H1 (cell line): ENCODE results near the gene CTH. TPM values are rescaled to one million over a fixed set of nuclear protein-coding genes. Genes with fewer than 3 reads are reported as not detected.

ENCODE experiments used
- BCL11A ChIP-seq, 2 experiments: IDR thresholded peaks; one replicate each; pipeline ENCODE4 v1.6.1; 2011; ENCODE audit warnings: low read depth in 2 of 2, low read length in 2 of 2, mild to moderate bottlenecking in 2 of 2
- CBX5 ChIP-seq: fragments of 300-800, 300-1000 bp; sonication (generic); IDR thresholded peaks from 2 replicates; pipeline ENCODE4 v1.7.1; 2016; ENCODE audit warnings: antibody characterized with exemption, low read length, low read depth
- CHD7 ChIP-seq: fragments of 300-600 bp; sonication (generic); IDR thresholded peaks from 2 replicates; pipeline ENCODE4 v1.7.1; 2012; ENCODE audit warnings: low read length, moderate library complexity, mild to moderate bottlenecking, inconsistent platforms; ENCODE audit not compliant: insufficient replicate concordance
- FOSL1 ChIP-seq: IDR thresholded peaks from 2 replicates; pipeline ENCODE4 v1.6.1; 2011; ENCODE audit warnings: mild to moderate bottlenecking, low read depth, low read length, moderate library complexity; ENCODE audit not compliant: insufficient read depth
- NRF1 ChIP-seq: IDR thresholded peaks from 2 replicates; pipeline ENCODE4 v1.6.1; 2011; ENCODE audit warnings: mild to moderate bottlenecking, low read depth, low read length, improper control_type of control experiment
- PHF8 ChIP-seq: fragments of 200-600 bp; sonication (generic); conservative IDR thresholded peaks from 2 replicates; pipeline ENCODE4 v1.7.1; 2012; ENCODE audit warnings: low read depth, mild to moderate bottlenecking, inconsistent platforms, low read length, moderate library complexity
- RNF2 ChIP-seq: fragments of 200-900, 300-1000 bp; sonication (generic); IDR thresholded peaks from 2 replicates; pipeline ENCODE4 v1.7.1; 2016; ENCODE audit warnings: borderline replicate concordance, low read depth, mild to moderate bottlenecking, antibody characterized with exemption, low read length; ENCODE audit not compliant: poor library complexity, severe bottlenecking; ENCODE audit errors: missing control alignments
- RXRA ChIP-seq: IDR thresholded peaks from 2 replicates; pipeline ENCODE4 v1.6.1; 2011; ENCODE audit warnings: low read depth, mild to moderate bottlenecking, low read length, moderate library complexity; ENCODE audit not compliant: insufficient read depth
- SIX5 ChIP-seq: IDR thresholded peaks from 2 replicates; pipeline ENCODE4 v1.6.1; 2011; ENCODE audit warnings: mild to moderate bottlenecking, low read depth, low read length
- polyA plus RNA-seq, 7 experiments: library from polyadenylated mRNA; depleted of rRNA in 3 of 7; stranded (reverse) in 5 of 7; unstranded in 2 of 7; fragments of >200 nt in 5 of 7; fragments of 200-250 nt in 2 of 7; gene quantifications; 1 replicate in 5 of 7; 2 replicates in 1 of 7; 4 replicates in 1 of 7; pipeline versions ENCODE4 v1.2.1 to v1.2.3, GENCODE V29; 2011 to 2013; ENCODE audit warnings: missing spikeins in 2 of 7, mixed read lengths in 2 of 7
- total RNA-seq: library from RNA; stranded (reverse); fragmentation: NEBNext Ultra II Directional; extraction: Animal tissue kit (Norgen Biotek cat#: 25700); gene quantifications from 2 replicates; pipeline ENCODE4 v1.2.1, GENCODE V29; 2021

The CTH gene
- total and polyA plus RNA-seq, 2 of the 8 experiments (the other 6 are each of a cell fraction or from before 2014, with no cell fraction given): 31.7 to 33.2 TPM

GRCh38 chr1:70426154-70427131 is 15.4 kb downstream of the CTH start (continued):
- TF ChIP-seq CHD7 (no peak), NRF1 (no peak), FOSL1 (no peak), RXRA (no peak), CBX5 (no peak), RNF2 (no peak), PHF8 (no peak), SIX5 (no peak), BCL11A (IDR thresholded peaks at IDR 0.05; ENCODE audit: low read depth in 2 of 2, low read length in 2 of 2) (no peak)
